Measurements from ENCODE around the gene IL32. TPM values are rescaled to one million over a fixed set of nuclear protein-coding genes. Genes with fewer than 3 reads are reported as not detected.
"Not testable (repeated sequence)": the region's sequence is repeated elsewhere in the genome, so short reads cannot be mapped to it uniquely, and the experiment has no call there.

The IL32 gene
- polyA plus RNA-seq, 1 donor from 2014 or later = not detected

DNA sequence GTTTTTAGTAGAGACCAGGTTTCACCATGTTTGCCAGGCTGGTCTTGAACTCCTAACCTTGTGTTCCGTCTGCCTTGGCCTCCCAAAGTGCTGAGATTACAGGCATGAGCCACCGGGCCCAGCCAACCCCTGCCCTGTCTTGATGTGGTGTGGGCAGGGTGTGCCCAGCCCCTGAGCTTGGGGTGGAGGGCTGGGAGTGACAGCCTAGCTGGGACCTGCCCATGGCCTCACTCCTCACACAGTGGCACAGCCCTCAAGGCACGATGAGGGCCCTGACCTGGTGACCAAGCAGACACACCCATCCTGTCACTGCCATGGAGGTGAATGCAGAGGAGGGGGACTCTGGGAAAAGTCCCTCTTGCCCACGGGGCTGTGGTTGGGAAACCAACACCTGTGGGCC is 3.0 kb downstream of the IL32 start:
- Histone ChIP-seq H3F3A (ENCODE audit: insufficient read depth, low read length, poor library complexity, severe bottlenecking) (no peaks in the 10 kb centered on the region), H3K27me3 (ENCODE audit: insufficient read depth, low read depth, low read length) (no peaks in the 10 kb centered on the region), H2AFZ (ENCODE audit: low read depth, low read length) (no peak overlapping the region), H3K9ac (ENCODE audit: low read length) (no peak overlapping the region), H3K9me2 (ENCODE audit: insufficient read depth, low read length) (no peaks in the 10 kb centered on the region), H3K79me2 (replicated peaks; ENCODE audit: insufficient read depth, low read length) (no peaks in the 10 kb centered on the region), H3K27ac (ENCODE audit: low read length) (no peak overlapping the region), H3K4me2 (ENCODE audit: low read length) (no peak overlapping the region), H3K36me3 (ENCODE audit: insufficient read depth, low read length) (no peaks in the 10 kb centered on the region), H4K20me1 (ENCODE audit: insufficient read depth) (no peaks in the 10 kb centered on the region), H3K9me3 (ENCODE audit: low read length) (no peaks in the 10 kb centered on the region), H3K4me3 (ENCODE audit: low read length) (no peak overlapping the region)
- no peak for TF ChIP-seq SMC3 (conservative IDR thresholded peaks at IDR 0.05; ENCODE audit: poor library complexity)
- no peak for TF ChIP-seq RAD21 (conservative IDR thresholded peaks at IDR 0.05)
- TF ChIP-seq MXI1 (conservative IDR thresholded peaks at IDR 0.05; ENCODE audit: poor library complexity, severe bottlenecking) = no peak
- TF ChIP-seq EP300 (conservative IDR thresholded peaks at IDR 0.05; ENCODE audit: poor library complexity, severe bottlenecking) = no peak
- no peak for TF ChIP-seq TAF1 (IDR thresholded peaks at IDR 0.05; ENCODE audit: low read depth)

DNA sequence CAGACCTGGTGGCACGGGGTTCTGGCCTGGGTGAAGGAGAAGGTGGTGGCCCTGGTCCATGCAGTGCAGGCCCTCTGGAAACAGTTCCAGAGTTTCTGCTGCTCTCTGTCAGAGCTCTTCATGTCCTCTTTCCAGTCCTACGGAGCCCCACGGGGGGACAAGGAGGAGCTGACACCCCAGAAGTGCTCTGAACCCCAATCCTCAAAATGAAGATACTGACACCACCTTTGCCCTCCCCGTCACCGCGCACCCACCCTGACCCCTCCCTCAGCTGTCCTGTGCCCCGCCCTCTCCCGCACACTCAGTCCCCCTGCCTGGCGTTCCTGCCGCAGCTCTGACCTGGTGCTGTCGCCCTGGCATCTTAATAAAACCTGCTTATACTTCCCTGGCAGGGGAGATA is 3.7 kb downstream of the IL32 start:
- H3K27ac ChIP-seq (ENCODE audit: low read length); H3K4me2 ChIP-seq (ENCODE audit: low read length); H2AFZ ChIP-seq (ENCODE audit: low read depth, low read length); H3K4me3 ChIP-seq (ENCODE audit: low read length); H3K9me3 ChIP-seq (ENCODE audit: low read length); H3K79me2 ChIP-seq (replicated peaks; ENCODE audit: insufficient read depth, low read length); H3K9ac ChIP-seq (ENCODE audit: low read length); H3K36me3 ChIP-seq (ENCODE audit: insufficient read depth, low read length); H3K9me2 ChIP-seq (ENCODE audit: insufficient read depth, low read length); H4K20me1 ChIP-seq (ENCODE audit: insufficient read depth); H3K27me3 ChIP-seq (ENCODE audit: insufficient read depth, low read depth, low read length); H3F3A ChIP-seq (ENCODE audit: insufficient read depth, low read length, poor library complexity, severe bottlenecking): not testable (repeated sequence)

DNA sequence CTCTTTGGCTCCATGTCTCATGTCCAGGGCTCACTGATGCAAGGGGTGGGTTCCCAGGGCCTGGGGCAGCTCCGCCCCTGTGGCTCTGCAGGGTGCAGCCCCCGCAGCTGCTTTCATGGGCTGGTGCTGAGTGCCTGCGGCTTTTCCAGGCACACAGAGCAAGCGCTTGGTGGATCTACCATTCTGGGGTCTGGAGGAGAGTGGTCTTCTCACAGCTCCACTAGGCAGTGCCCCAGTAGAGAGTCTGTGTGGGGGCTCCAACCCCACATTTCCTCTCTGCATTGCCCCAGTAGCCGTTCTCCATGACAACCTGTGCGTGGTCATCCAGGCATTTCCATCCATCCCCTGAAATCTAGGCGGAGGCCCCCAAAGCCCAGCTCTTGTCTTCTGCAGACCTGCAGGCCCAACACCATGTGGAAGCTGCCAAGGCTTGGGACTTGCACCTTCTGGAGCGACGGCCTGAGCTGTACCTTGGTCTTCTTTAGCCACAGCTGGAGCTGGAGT is 5.2 kb downstream of the IL32 start:
- Histone ChIP-seq H3F3A (ENCODE audit: insufficient read depth, low read length, poor library complexity, severe bottlenecking) (no peaks in the 10 kb centered on the region), H3K27ac (ENCODE audit: low read length) (no peak overlapping the region), H3K9me2 (ENCODE audit: insufficient read depth, low read length) (no peaks in the 10 kb centered on the region), H2AFZ (ENCODE audit: low read depth, low read length) (no peak overlapping the region), H3K9ac (ENCODE audit: low read length) (no peak overlapping the region), H3K36me3 (ENCODE audit: insufficient read depth, low read length) (no peaks in the 10 kb centered on the region), H3K79me2 (replicated peaks; ENCODE audit: insufficient read depth, low read length) (no peaks in the 10 kb centered on the region), H3K4me3 (ENCODE audit: low read length) (no peak overlapping the region), H3K9me3 (ENCODE audit: low read length) (no peaks in the 10 kb centered on the region), H4K20me1 (ENCODE audit: insufficient read depth) (no peaks in the 10 kb centered on the region), H3K4me2 (ENCODE audit: low read length) (no peak overlapping the region), H3K27me3 (ENCODE audit: insufficient read depth, low read depth, low read length) (no peaks in the 10 kb centered on the region)
- TF ChIP-seq RAD21 (conservative IDR thresholded peaks at IDR 0.05) = no peak
- TF ChIP-seq, protein P1, sequence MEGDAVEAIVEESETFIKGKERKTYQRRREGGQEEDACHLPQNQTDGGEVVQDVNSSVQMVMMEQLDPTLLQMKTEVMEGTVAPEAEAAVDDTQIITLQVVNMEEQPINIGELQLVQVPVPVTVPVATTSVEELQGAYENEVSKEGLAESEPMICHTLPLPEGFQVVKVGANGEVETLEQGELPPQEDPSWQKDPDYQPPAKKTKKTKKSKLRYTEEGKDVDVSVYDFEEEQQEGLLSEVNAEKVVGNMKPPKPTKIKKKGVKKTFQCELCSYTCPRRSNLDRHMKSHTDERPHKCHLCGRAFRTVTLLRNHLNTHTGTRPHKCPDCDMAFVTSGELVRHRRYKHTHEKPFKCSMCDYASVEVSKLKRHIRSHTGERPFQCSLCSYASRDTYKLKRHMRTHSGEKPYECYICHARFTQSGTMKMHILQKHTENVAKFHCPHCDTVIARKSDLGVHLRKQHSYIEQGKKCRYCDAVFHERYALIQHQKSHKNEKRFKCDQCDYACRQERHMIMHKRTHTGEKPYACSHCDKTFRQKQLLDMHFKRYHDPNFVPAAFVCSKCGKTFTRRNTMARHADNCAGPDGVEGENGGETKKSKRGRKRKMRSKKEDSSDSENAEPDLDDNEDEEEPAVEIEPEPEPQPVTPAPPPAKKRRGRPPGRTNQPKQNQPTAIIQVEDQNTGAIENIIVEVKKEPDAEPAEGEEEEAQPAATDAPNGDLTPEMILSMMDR (IDR thresholded peaks at IDR 0.05; ENCODE audit: poor library complexity, severe bottlenecking) = no peak
- TF ChIP-seq POLR2AphosphoS5 (IDR thresholded peaks at IDR 0.05) = no peak
- no peak for TF ChIP-seq SMC3 (conservative IDR thresholded peaks at IDR 0.05; ENCODE audit: poor library complexity)
- no peak for TF ChIP-seq EP300 (conservative IDR thresholded peaks at IDR 0.05; ENCODE audit: poor library complexity, severe bottlenecking)
- TF ChIP-seq MXI1 (conservative IDR thresholded peaks at IDR 0.05; ENCODE audit: poor library complexity, severe bottlenecking) = no peak
- no peak for TF ChIP-seq EZH2 (IDR thresholded peaks at IDR 0.05; ENCODE audit: borderline replicate concordance, insufficient read depth, low read length, poor library complexity, severe bottlenecking)
- TF ChIP-seq, protein P2, sequence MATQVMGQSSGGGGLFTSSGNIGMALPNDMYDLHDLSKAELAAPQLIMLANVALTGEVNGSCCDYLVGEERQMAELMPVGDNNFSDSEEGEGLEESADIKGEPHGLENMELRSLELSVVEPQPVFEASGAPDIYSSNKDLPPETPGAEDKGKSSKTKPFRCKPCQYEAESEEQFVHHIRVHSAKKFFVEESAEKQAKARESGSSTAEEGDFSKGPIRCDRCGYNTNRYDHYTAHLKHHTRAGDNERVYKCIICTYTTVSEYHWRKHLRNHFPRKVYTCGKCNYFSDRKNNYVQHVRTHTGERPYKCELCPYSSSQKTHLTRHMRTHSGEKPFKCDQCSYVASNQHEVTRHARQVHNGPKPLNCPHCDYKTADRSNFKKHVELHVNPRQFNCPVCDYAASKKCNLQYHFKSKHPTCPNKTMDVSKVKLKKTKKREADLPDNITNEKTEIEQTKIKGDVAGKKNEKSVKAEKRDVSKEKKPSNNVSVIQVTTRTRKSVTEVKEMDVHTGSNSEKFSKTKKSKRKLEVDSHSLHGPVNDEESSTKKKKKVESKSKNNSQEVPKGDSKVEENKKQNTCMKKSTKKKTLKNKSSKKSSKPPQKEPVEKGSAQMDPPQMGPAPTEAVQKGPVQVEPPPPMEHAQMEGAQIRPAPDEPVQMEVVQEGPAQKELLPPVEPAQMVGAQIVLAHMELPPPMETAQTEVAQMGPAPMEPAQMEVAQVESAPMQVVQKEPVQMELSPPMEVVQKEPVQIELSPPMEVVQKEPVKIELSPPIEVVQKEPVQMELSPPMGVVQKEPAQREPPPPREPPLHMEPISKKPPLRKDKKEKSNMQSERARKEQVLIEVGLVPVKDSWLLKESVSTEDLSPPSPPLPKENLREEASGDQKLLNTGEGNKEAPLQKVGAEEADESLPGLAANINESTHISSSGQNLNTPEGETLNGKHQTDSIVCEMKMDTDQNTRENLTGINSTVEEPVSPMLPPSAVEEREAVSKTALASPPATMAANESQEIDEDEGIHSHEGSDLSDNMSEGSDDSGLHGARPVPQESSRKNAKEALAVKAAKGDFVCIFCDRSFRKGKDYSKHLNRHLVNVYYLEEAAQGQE (IDR thresholded peaks at IDR 0.05; ENCODE audit: borderline replicate concordance) = no peak
- no peak for TF ChIP-seq TAF1 (IDR thresholded peaks at IDR 0.05; ENCODE audit: low read depth)
